ENCODE data around the gene MME.

MME gene

DNA sequence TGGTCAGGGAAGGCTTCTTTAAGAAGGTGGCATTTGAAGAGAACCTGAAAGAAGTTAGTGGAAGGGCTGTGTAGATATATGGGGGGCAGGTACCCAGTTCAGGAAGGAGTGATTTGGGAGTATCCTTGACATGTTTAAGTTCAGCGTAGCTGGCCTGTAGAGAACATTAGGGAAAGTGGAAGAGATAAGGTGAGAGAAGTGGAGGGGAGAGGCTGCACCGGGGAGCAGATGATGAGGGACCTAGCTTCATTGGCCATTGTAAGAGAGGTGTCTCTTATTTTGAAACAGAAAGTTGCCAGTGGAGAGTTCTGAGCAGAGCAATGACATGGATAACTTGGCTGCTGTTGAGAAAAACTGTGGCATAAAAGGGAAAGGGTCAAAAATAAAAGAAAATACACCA is 44.6 kb upstream of the MME start:
- H4K91ac ChIP-seq (ENCODE audit: low read length) = no peak overlapping the region
- H3K14ac ChIP-seq (ENCODE audit: low read length in 2 of 2) = no peak overlapping the region
- H3K27ac ChIP-seq (ENCODE audit: low read length, poor library complexity, severe bottlenecking) = no peak overlapping the region
- H3K4ac ChIP-seq (ENCODE audit: low read depth in 1 of 2, low read length in 2 of 2) = peak overlapping the region in 1 of 2 experiments; percentile 51
- no peak overlapping the region for H3K23ac ChIP-seq (ENCODE audit: low read length in 2 of 2)
- no peak overlapping the region for H4K8ac ChIP-seq (ENCODE audit: low read length)
- H3K27me3 ChIP-seq (ENCODE audit: control insufficient read depth in 1 of 2, insufficient read depth in 1 of 2, low read length in 2 of 2) = no peaks in the 10 kb centered on the region
- H2AK5ac ChIP-seq (ENCODE audit: low read length, severe bottlenecking) = no peak overlapping the region
- DNase-seq = no peak
- no peaks in the 10 kb centered on the region for H3K9me3 ChIP-seq (ENCODE audit: control insufficient read depth, low read length)
- no peak overlapping the region for H3K4me2 ChIP-seq (ENCODE audit: low read length, poor library complexity, severe bottlenecking)
- peak overlapping the region in 1 of 2 experiments; percentile 78 for H2BK12ac ChIP-seq (ENCODE audit: low read length in 2 of 2)
- H2AFZ ChIP-seq (ENCODE audit: low read depth, low read length) = peak overlapping the region; percentile 63
- no peak overlapping the region for H2BK120ac ChIP-seq (ENCODE audit: low read depth, low read length)
- H3K4me1 ChIP-seq (ENCODE audit: control insufficient read depth, insufficient read depth, low read depth, low read length) = no peaks in the 10 kb centered on the region
- H3K9ac ChIP-seq (ENCODE audit: low read length) = no peak overlapping the region
- H3K4me3 ChIP-seq (ENCODE audit: insufficient read depth in 1 of 2, low read depth in 1 of 2, low read length in 2 of 2) = no peak overlapping the region
- H3K18ac ChIP-seq (ENCODE audit: low read depth in 1 of 2, low read length in 2 of 2) = peak overlapping the region; percentile 8 to 62
- H2BK15ac ChIP-seq (ENCODE audit: low read depth, poor library complexity, severe bottlenecking) = no peak overlapping the region
- no peaks in the 10 kb centered on the region for H3K79me1 ChIP-seq (replicated peaks; ENCODE audit: low read length, poor library complexity, severe bottlenecking)
- H2BK5ac ChIP-seq (ENCODE audit: low read depth, low read length, poor library complexity, severe bottlenecking) = no peak overlapping the region
- H3K36me3 ChIP-seq (ENCODE audit: control insufficient read depth in 1 of 2, insufficient read depth in 2 of 2, low read depth in 1 of 2, low read length in 2 of 2) = no peaks in the 10 kb centered on the region
- 70% methylated on average over 2 of the region's 2 CpGs for WGBS

DNA sequence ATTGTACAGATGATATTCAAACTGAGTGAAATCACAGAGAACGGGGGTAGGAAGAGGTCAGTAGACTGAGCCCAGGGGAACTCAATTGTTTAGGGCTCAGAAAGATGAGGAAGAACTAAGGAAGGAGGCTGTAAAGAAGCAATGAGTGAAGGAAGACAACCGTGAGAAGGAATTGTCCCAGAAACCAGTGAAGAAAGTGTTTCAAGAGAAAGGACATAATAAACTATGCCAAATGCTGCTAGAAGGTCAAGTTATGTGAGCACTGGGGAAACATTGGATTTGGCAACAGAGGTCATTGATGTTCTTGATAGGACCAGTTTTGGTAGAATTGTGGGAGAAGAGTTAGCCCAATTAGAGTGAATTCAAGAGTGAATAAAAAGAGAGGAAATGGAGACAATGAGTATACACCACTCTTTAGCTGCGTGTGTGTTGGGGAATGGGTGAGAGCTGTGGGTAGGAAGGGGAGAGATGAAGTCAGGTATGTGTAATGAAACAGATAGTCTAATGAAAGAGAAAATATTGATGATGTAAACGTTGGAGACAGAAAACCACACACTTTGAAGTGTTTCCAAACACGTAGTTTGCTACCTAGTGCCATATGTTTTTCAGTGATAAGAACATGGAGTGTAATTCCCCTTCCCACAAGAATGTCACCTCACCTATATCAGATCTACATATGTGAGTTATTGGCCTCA is 42.5 kb upstream of the MME start:
- no peaks in the 10 kb centered on the region for H3K27me3 ChIP-seq (ENCODE audit: control insufficient read depth in 1 of 2, insufficient read depth in 1 of 2, low read length in 2 of 2)
- H2BK120ac ChIP-seq (ENCODE audit: low read depth, low read length) = no peak overlapping the region
- no peak for DNase-seq
- no peak overlapping the region for H3K4ac ChIP-seq (ENCODE audit: low read depth in 1 of 2, low read length in 2 of 2)
- no peak overlapping the region for H4K91ac ChIP-seq (ENCODE audit: low read length)
- no peak overlapping the region for H2AFZ ChIP-seq (ENCODE audit: low read depth, low read length)
- peak overlapping the region; percentile 12 to 17 for H3K18ac ChIP-seq (ENCODE audit: low read depth in 1 of 2, low read length in 2 of 2)
- H2BK12ac ChIP-seq (ENCODE audit: low read length in 2 of 2) = no peak overlapping the region
- H3K79me1 ChIP-seq (replicated peaks; ENCODE audit: low read length, poor library complexity, severe bottlenecking) = no peaks in the 10 kb centered on the region
- no peak overlapping the region for H4K8ac ChIP-seq (ENCODE audit: low read length)
- no peak overlapping the region for H3K9ac ChIP-seq (ENCODE audit: low read length)
- no peak overlapping the region for H3K4me3 ChIP-seq (ENCODE audit: insufficient read depth in 1 of 2, low read depth in 1 of 2, low read length in 2 of 2)
- H3K4me2 ChIP-seq (ENCODE audit: low read length, poor library complexity, severe bottlenecking) = no peak overlapping the region
- H3K14ac ChIP-seq (ENCODE audit: low read length in 2 of 2) = no peak overlapping the region
- no peak overlapping the region for H3K27ac ChIP-seq (ENCODE audit: low read length, poor library complexity, severe bottlenecking)
- H2BK5ac ChIP-seq (ENCODE audit: low read depth, low read length, poor library complexity, severe bottlenecking) = no peak overlapping the region
- no peaks in the 10 kb centered on the region for H3K9me3 ChIP-seq (ENCODE audit: control insufficient read depth, low read length)
- H3K23ac ChIP-seq (ENCODE audit: low read length in 2 of 2) = no peak overlapping the region
- no peaks in the 10 kb centered on the region for H3K4me1 ChIP-seq (ENCODE audit: control insufficient read depth, insufficient read depth, low read depth, low read length)
- WGBS = 96% methylated on average over 5 of the region's 5 CpGs
- peak overlapping the region; percentile 75 for H2AK5ac ChIP-seq (ENCODE audit: low read length, severe bottlenecking)
- no peaks in the 10 kb centered on the region for H3K36me3 ChIP-seq (ENCODE audit: control insufficient read depth in 1 of 2, insufficient read depth in 2 of 2, low read depth in 1 of 2, low read length in 2 of 2)
- H2BK15ac ChIP-seq (ENCODE audit: low read depth, poor library complexity, severe bottlenecking) = no peak overlapping the region

DNA sequence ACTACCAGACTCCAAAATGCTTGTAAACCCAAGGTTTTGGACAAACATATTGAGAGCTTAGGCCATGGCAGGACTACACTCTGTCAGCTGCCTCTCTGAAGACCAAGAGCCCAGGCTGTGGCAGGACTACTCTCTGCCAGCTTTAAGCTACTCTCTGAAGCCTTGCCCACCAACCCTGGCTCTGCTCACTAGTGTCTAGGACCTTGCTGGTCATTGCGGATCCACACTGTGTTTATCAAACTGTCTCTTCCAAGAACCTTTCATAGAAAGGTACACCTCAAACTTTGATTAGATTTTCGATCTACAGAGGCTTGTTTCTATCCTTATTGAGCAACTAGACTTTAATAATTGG is 41.9 kb upstream of the MME start:
- H2BK120ac ChIP-seq (ENCODE audit: low read depth, low read length) = no peak overlapping the region
- no peaks in the 10 kb centered on the region for H3K79me1 ChIP-seq (replicated peaks; ENCODE audit: low read length, poor library complexity, severe bottlenecking)
- no peak overlapping the region for H4K91ac ChIP-seq (ENCODE audit: low read length)
- H3K23ac ChIP-seq (ENCODE audit: low read length in 2 of 2) = no peak overlapping the region
- no peak overlapping the region for H3K4me2 ChIP-seq (ENCODE audit: low read length, poor library complexity, severe bottlenecking)
- no peak overlapping the region for H3K4ac ChIP-seq (ENCODE audit: low read depth in 1 of 2, low read length in 2 of 2)
- H2AFZ ChIP-seq (ENCODE audit: low read depth, low read length) = no peak overlapping the region
- no peak overlapping the region for H2BK12ac ChIP-seq (ENCODE audit: low read length in 2 of 2)
- no peaks in the 10 kb centered on the region for H3K27me3 ChIP-seq (ENCODE audit: control insufficient read depth in 1 of 2, insufficient read depth in 1 of 2, low read length in 2 of 2)
- no peaks in the 10 kb centered on the region for H3K9me3 ChIP-seq (ENCODE audit: control insufficient read depth, low read length)
- H3K9ac ChIP-seq (ENCODE audit: low read length) = no peak overlapping the region
- H3K18ac ChIP-seq (ENCODE audit: low read depth in 1 of 2, low read length in 2 of 2) = no peak overlapping the region
- no peak overlapping the region for H3K14ac ChIP-seq (ENCODE audit: low read length in 2 of 2)
- no peak for DNase-seq
- H3K27ac ChIP-seq (ENCODE audit: low read length, poor library complexity, severe bottlenecking) = no peak overlapping the region
- H3K4me3 ChIP-seq (ENCODE audit: insufficient read depth in 1 of 2, low read depth in 1 of 2, low read length in 2 of 2) = no peak overlapping the region
- H2BK15ac ChIP-seq (ENCODE audit: low read depth, poor library complexity, severe bottlenecking) = no peak overlapping the region
- no peak overlapping the region for H4K8ac ChIP-seq (ENCODE audit: low read length)
- no peaks in the 10 kb centered on the region for H3K36me3 ChIP-seq (ENCODE audit: control insufficient read depth in 1 of 2, insufficient read depth in 2 of 2, low read depth in 1 of 2, low read length in 2 of 2)
- no peaks in the 10 kb centered on the region for H3K4me1 ChIP-seq (ENCODE audit: control insufficient read depth, insufficient read depth, low read depth, low read length)
- WGBS = 100% methylated on average over 1 of the region's 2 CpGs
- no peak overlapping the region for H2AK5ac ChIP-seq (ENCODE audit: low read length, severe bottlenecking)
- H2BK5ac ChIP-seq (ENCODE audit: low read depth, low read length, poor library complexity, severe bottlenecking) = no peak overlapping the region

DNA sequence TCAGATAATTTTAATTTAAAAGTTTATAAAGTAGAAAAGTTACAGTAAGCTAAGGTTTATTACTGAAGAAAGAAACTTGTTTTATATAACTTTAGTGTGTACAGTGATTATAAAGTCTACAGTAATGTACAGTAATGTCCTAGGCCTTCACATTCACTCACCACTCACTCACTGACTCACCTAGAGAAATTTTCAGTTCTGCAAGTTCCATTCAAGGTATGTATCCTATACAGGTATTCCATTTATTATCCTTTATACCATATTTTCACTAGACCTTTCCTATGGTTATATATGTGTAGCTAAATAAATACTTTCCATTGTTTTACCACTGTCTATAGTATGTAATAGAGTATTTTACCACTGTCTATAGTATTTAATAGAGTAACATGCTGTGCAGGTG is 33.2 kb upstream of the MME start:
- no peak for DNase-seq
- Histone ChIP-seq H3K4me3 (ENCODE audit: insufficient read depth in 1 of 2, low read depth in 1 of 2, low read length in 2 of 2) (no peak overlapping the region), H3K79me1 (replicated peaks; ENCODE audit: low read length, poor library complexity, severe bottlenecking) (no peaks in the 10 kb centered on the region), H3K9me3 (ENCODE audit: control insufficient read depth, low read length) (peaks cover 7% of the 10 kb centered on the region), H2AFZ (ENCODE audit: low read depth, low read length) (no peak overlapping the region), H2BK12ac (ENCODE audit: low read length in 2 of 2) (no peak overlapping the region), H3K4me1 (ENCODE audit: control insufficient read depth, insufficient read depth, low read depth, low read length) (no peaks in the 10 kb centered on the region), H3K23ac (ENCODE audit: low read length in 2 of 2) (no peak overlapping the region), H2BK5ac (ENCODE audit: low read depth, low read length, poor library complexity, severe bottlenecking) (no peak overlapping the region), H2AK5ac (ENCODE audit: low read length, severe bottlenecking) (no peak overlapping the region), H3K27ac (ENCODE audit: low read length, poor library complexity, severe bottlenecking) (no peak overlapping the region), H2BK15ac (ENCODE audit: low read depth, poor library complexity, severe bottlenecking) (no peak overlapping the region), H3K14ac (ENCODE audit: low read length in 2 of 2) (no peak overlapping the region), H3K9ac (ENCODE audit: low read length) (no peak overlapping the region), H3K27me3 (ENCODE audit: control insufficient read depth in 1 of 2, insufficient read depth in 1 of 2, low read length in 2 of 2) (no peaks in the 10 kb centered on the region), H4K91ac (ENCODE audit: low read length) (no peak overlapping the region), H3K18ac (ENCODE audit: low read depth in 1 of 2, low read length in 2 of 2) (no peak overlapping the region), H3K36me3 (ENCODE audit: control insufficient read depth in 1 of 2, insufficient read depth in 2 of 2, low read depth in 1 of 2, low read length in 2 of 2) (no peaks in the 10 kb centered on the region), H3K4ac (ENCODE audit: low read depth in 1 of 2, low read length in 2 of 2) (no peak overlapping the region), H2BK120ac (ENCODE audit: low read depth, low read length) (no peak overlapping the region), H3K4me2 (ENCODE audit: low read length, poor library complexity, severe bottlenecking) (no peak overlapping the region), H4K8ac (ENCODE audit: low read length) (no peak overlapping the region)

Measured in mesenchymal stem cell (in vitro differentiated cells and primary cell).